GM19452 (cell line): Measurements from ENCODE around the gene TUT7.

ENCODE experiments used
- ATAC-seq: cut with Tn5 transposase; IDR thresholded peaks from one replicate; pipeline ENCODE4 v1.9.1; 2021; ENCODE audit not compliant: unreplicated experiment

Gene TUT7

GRCh38 chr9:86262492-86262891, 91.7 kb downstream of the TUT7 start:
- ATAC-seq: no peak

DNA sequence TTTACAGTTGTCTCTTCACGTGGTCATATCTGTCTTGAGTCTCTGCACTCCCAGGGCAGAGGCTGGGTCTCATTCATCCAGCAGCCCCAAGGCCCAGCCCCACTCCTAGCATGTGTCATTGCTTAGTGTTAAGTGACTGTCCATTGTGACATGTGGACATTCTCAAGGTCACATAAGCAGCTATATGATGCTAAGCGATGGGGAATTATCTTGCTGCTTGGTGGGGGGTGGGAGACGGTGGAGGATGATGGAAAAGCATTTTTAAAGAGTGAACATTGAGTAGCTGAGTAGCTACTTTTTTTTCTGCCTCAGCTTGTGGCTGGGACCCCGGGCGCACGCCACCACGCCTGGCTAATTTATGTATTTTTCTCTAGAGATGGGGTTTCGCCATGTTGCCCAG, 94.7 kb downstream of the TUT7 start, which contains the start of gene C9orf153:
C9orf153 (minus strand) TSS at position 101 of the 400 bp plus-strand sequence. CDS start 30,054 bp downstream, outside the sequence.
- no peak for ATAC-seq

GRCh38 chr9:86257391-86257790, 96.8 kb downstream of the TUT7 start:
- ATAC-seq: no peak

DNA sequence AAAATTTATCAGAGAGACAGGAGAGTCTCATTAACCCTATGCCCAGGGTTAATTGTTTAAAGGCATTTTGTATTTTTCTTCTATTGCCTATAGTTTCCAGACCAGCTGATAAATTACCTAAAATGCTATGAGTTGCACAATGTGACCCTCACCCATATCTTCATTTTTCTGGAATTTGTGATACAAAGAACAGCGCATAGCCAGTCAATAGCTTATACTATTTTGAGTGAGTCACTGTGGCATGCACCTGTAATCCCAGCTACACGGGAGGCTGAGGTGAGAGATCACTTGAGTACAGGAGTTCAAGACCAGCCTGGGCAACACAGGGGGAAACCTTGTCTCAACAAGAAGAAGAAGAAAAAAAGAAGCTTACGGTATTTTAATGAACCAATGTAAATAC, 97.6 kb downstream of the TUT7 start:
- ATAC-seq: no peak

GRCh38 chr9:86253577-86253976, 100.6 kb downstream of the TUT7 start:
- ATAC-seq: no peak

GRCh38 chr9:86252870-86253269, 101.3 kb downstream of the TUT7 start:
- ATAC-seq: no peak

- no peak for ATAC-seq
Observed at GRCh38 chr9:86250123-86250522, 104.1 kb downstream of the TUT7 start.

GRCh38 chr9:86248746-86249145, 105.5 kb downstream of the TUT7 start:
- ATAC-seq: no peak

DNA sequence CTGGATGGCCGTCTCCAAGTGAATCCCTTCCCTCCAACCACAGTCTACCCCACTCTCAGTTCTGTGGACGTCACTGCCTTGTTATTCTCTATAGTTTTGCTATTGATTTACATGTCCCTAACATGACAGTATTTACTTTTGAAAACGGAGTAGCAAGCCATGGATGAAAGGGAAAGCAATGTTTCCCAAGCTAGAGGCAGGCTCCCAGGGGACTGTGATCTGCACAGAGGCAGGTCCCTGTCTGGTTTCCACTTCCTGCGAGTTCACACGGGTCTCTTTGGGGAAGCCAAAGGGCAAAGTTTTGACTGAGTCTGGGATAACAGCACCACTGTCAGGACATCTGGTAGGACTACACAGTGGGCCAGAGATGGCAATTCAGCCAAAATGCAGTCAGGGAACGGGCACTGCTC, 107.5 kb downstream of the TUT7 start:
- peak; percentile 99 for ATAC-seq

GRCh38 chr9:86242071-86242470, 112.1 kb downstream of the TUT7 start:
- no peak for ATAC-seq

GRCh38 chr9:86241216-86241615, 113.0 kb downstream of the TUT7 start:
- no peak for ATAC-seq

GRCh38 chr9:86238861-86239770, 115.1 kb downstream of the TUT7 start:
- no peak for ATAC-seq
